Mesenchymal stem cell (in vitro differentiated cells and primary cell): ENCODE measurements around the gene KCNC1.

Experiments used
- DNase-seq: peaks from one replicate; pipeline ENCODE4 v3.0.0-alpha.2; 2013
- H2AFZ ChIP-seq: one replicate; pipeline ENCODE4 v1.6.1; 2013; ENCODE audit warnings: low read depth, mild to moderate bottlenecking, control low read depth, inconsistent platforms, low read length, moderate library complexity
- H2AK5ac ChIP-seq: 2 replicates; pipeline ENCODE4 v1.6.1; 2013; ENCODE audit warnings: low read length, moderate library complexity, mild to moderate bottlenecking, inconsistent platforms; ENCODE audit not compliant: severe bottlenecking
- H2BK120ac ChIP-seq: one replicate; pipeline ENCODE4 v1.6.1; 2013; ENCODE audit warnings: low read depth, mild to moderate bottlenecking, inconsistent platforms, low read length, moderate library complexity
- H2BK12ac ChIP-seq, 2 experiments: one replicate each; pipeline ENCODE4 v1.6.1; 2013; ENCODE audit warnings: inconsistent platforms in 2 of 2, low read length in 2 of 2, mild to moderate bottlenecking in 2 of 2, moderate library complexity in 2 of 2, control low read depth in 1 of 2
- H2BK15ac ChIP-seq: one replicate; pipeline ENCODE4 v1.6.1; 2013; ENCODE audit warnings: mild to moderate bottlenecking, low read depth, inconsistent platforms; ENCODE audit not compliant: poor library complexity, severe bottlenecking
- H2BK5ac ChIP-seq: 2 replicates; pipeline ENCODE4 v1.6.1; 2013; ENCODE audit warnings: low read depth, mild to moderate bottlenecking, low read length, control low read depth, inconsistent platforms; ENCODE audit not compliant: poor library complexity, severe bottlenecking
- H3K14ac ChIP-seq, 2 experiments: one replicate each; pipeline ENCODE4 v1.6.1; 2013; ENCODE audit warnings: inconsistent platforms in 2 of 2, low read length in 2 of 2, control low read depth in 1 of 2, mild to moderate bottlenecking in 1 of 2, moderate library complexity in 1 of 2
- H3K18ac ChIP-seq, 2 experiments: one replicate each; pipeline ENCODE4 v1.6.1; 2013; ENCODE audit warnings: inconsistent platforms in 2 of 2, low read length in 2 of 2, control low read depth in 1 of 2, low read depth in 1 of 2, mild to moderate bottlenecking in 1 of 2
- H3K23ac ChIP-seq, 2 experiments: one replicate each; pipeline ENCODE4 v1.6.1; 2013; ENCODE audit warnings: inconsistent platforms in 2 of 2, low read length in 2 of 2, mild to moderate bottlenecking in 2 of 2, moderate library complexity in 2 of 2, control low read depth in 1 of 2
- H3K27ac ChIP-seq: 2 replicates; pipeline ENCODE4 v1.5.1; 2013; ENCODE audit warnings: mild to moderate bottlenecking, moderate library complexity, low read length, control low read depth, inconsistent platforms; ENCODE audit not compliant: poor library complexity, severe bottlenecking
- H3K27me3 ChIP-seq, 2 experiments: 2 replicates each; pipeline versions ENCODE4 v1.6.1 to v1.7.0; 2013; ENCODE audit warnings: low read length in 2 of 2, mild to moderate bottlenecking in 2 of 2, moderate library complexity in 2 of 2, control low read depth in 1 of 2, inconsistent platforms in 1 of 2; ENCODE audit not compliant: control insufficient read depth in 1 of 2, insufficient read depth in 1 of 2
- H3K36me3 ChIP-seq, 2 experiments: 2 replicates each; pipeline versions ENCODE4 v1.6.1 to v1.7.0; 2013; ENCODE audit warnings: low read length in 2 of 2, control low read depth in 1 of 2, inconsistent platforms in 1 of 2, low read depth in 1 of 2, mild to moderate bottlenecking in 1 of 2; ENCODE audit not compliant: insufficient read depth in 2 of 2, control insufficient read depth in 1 of 2
- H3K4ac ChIP-seq, 2 experiments: one replicate each; pipeline ENCODE4 v1.6.1; 2013; ENCODE audit warnings: inconsistent platforms in 2 of 2, low read length in 2 of 2, mild to moderate bottlenecking in 2 of 2, moderate library complexity in 2 of 2, control low read depth in 1 of 2, low read depth in 1 of 2
- H3K4me1 ChIP-seq: 2 replicates; pipeline ENCODE4 v1.6.1; 2013; ENCODE audit warnings: low read depth, low read length, control low read depth; ENCODE audit not compliant: control insufficient read depth, insufficient read depth
- H3K4me2 ChIP-seq: 2 replicates; pipeline ENCODE4 v1.6.1; 2013; ENCODE audit warnings: low read length, mild to moderate bottlenecking, inconsistent platforms; ENCODE audit not compliant: poor library complexity, severe bottlenecking
- H3K4me3 ChIP-seq, 2 experiments: 2 replicates each; pipeline versions ENCODE4 v1.5.1 to v1.7.0; 2013; ENCODE audit warnings: low read length in 2 of 2, mild to moderate bottlenecking in 2 of 2, control low read depth in 1 of 2, low read depth in 1 of 2; ENCODE audit not compliant: insufficient read depth in 1 of 2
- H3K79me1 ChIP-seq: replicated peaks from 2 replicates; pipeline ENCODE4 v1.6.1; 2013; ENCODE audit warnings: mild to moderate bottlenecking, control low read depth, low read length, inconsistent platforms; ENCODE audit not compliant: poor library complexity, severe bottlenecking
- H3K9ac ChIP-seq: 2 replicates; pipeline ENCODE4 v1.7.0; 2013; ENCODE audit warnings: mild to moderate bottlenecking, low read length, moderate library complexity
- H3K9me3 ChIP-seq: 2 replicates; pipeline ENCODE4 v1.7.0; 2013; ENCODE audit warnings: mild to moderate bottlenecking, low read length; ENCODE audit not compliant: control insufficient read depth
- H4K8ac ChIP-seq: one replicate; pipeline ENCODE4 v1.6.1; 2013; ENCODE audit warnings: inconsistent platforms, mild to moderate bottlenecking, low read length, moderate library complexity
- H4K91ac ChIP-seq: one replicate; pipeline ENCODE4 v1.6.1; 2013; ENCODE audit warnings: mild to moderate bottlenecking, low read length, inconsistent platforms
- WGBS: methylation state at CpG from one replicate; pipeline ENCODE4 v1.1.7; 2013; ENCODE audit warnings: mixed read lengths; 5-methylcytosine and 5-hydroxymethylcytosine counted together

Gene KCNC1

DNA sequence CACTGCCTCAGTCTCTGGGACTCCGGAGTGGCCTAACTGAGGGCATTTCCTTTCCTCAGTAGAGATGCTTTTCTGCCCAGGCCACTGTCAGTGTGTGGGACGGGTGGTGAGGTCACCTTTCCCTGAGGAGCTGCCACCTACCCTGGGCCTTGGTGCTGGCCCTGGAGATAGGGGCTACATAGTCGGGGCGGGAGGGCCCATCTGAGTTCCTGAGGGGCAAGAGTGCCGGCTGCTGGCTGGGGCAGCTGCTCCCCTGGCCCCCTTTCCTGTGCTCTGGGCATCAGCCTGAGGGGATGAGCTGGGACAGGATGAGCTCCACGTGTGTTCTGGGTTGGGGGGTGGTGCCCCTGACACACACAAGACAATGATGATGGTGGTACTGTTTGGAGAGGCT lies 5.4 kb downstream of the KCNC1 start:
- Histone ChIP-seq H3K79me1 (no peaks in the 10 kb centered on the region), H2BK5ac (no peak overlapping the region), H3K18ac (no peak overlapping the region), H3K36me3 (no peaks in the 10 kb centered on the region), H3K9me3 (no peaks in the 10 kb centered on the region), H3K4me2 (no peak overlapping the region), H3K23ac (no peak overlapping the region), H2BK15ac (no peak overlapping the region), H2BK12ac (no peak overlapping the region), H2BK120ac (no peak overlapping the region), H3K14ac (no peak overlapping the region), H3K4me1 (peaks cover 11% of the 10 kb centered on the region), H3K4ac (no peak overlapping the region), H2AFZ (no peak overlapping the region), H3K4me3 (no peak overlapping the region), H3K27ac (no peak overlapping the region), H3K27me3 (peaks cover 65 to 67% of the 10 kb centered on the region in 2 experiments), H4K8ac (no peak overlapping the region), H2AK5ac (no peak overlapping the region), H4K91ac (no peak overlapping the region), H3K9ac (no peak overlapping the region)
- WGBS, result 65% methylated on average over 6 of the region's 6 CpGs
- no peak for DNase-seq

DNA sequence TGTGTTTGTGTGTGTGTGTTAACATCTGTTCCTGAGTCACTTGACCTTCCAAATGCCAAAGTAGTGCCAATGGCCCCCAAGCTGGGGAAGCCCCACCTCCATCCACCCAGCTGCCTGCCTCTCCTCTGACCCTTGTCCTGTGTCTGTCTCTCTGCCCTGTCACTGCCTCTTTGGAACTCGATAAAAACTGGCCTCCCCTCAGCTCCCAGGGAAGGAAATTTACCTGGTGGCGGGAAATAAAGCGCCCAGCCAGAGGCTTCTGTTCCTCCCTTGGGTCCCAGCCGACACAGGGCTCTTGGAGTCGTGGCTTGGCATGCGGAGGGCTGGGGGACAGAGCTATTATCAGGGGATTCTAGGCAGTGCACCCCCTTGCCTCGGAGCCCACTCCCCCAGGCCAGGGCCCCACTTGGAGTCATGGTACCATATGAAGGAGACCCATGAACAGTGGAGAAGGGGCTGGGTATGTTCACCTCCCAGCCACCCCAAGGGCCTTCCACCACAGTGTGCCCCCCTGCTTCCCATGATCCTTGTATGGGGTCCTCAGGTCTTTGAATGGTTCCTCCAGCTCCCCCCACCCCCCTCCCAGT lies 6.2 kb downstream of the KCNC1 start:
- no peak overlapping the region for H3K14ac ChIP-seq

DNA sequence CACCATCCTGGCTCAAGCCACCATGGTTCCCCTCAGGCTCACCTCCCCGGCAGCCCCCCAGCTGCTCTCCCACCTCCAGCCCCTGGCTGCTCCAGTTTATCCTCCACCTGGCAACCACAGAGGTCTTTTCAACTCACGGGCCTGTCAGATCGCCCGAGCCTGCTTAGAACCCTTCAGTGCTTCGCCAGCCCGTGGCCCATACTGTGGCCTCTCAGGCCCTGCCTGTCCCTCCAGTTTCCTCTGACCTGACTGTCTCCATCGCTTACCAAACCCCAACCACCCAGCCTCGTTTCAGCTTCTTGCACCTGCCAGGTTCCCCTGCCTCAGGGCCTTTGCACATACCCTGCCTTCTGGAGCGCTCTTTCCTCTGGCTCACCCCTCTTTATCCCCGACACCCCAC lies 6.9 kb downstream of the KCNC1 start:
- H3K9ac ChIP-seq, result no peak overlapping the region
- no peak overlapping the region for H2BK120ac ChIP-seq
- H3K4me2 ChIP-seq, result no peak overlapping the region
- no peak overlapping the region for H3K23ac ChIP-seq
- no peak overlapping the region for H2BK5ac ChIP-seq
- no peak overlapping the region for H3K14ac ChIP-seq
- H2AK5ac ChIP-seq, result no peak overlapping the region
- no peaks in the 10 kb centered on the region for H3K9me3 ChIP-seq
- H3K36me3 ChIP-seq, result no peaks in the 10 kb centered on the region
- no peak for DNase-seq
- WGBS, result 86% methylated on average over 10 of the region's 10 CpGs
- H3K27ac ChIP-seq, result no peak overlapping the region
- H3K4me1 ChIP-seq, result peaks cover 2% of the 10 kb centered on the region
- no peak overlapping the region for H2AFZ ChIP-seq
- H3K18ac ChIP-seq, result no peak overlapping the region
- no peaks in the 10 kb centered on the region for H3K79me1 ChIP-seq
- no peak overlapping the region for H4K91ac ChIP-seq
- no peak overlapping the region for H3K4ac ChIP-seq
- no peak overlapping the region for H2BK15ac ChIP-seq
- H3K27me3 ChIP-seq, result peaks cover 66 to 68% of the 10 kb centered on the region in 2 experiments
- H2BK12ac ChIP-seq, result no peak overlapping the region
- H4K8ac ChIP-seq, result no peak overlapping the region
- no peak overlapping the region for H3K4me3 ChIP-seq

More for the DNA sequence above, 6.2 kb downstream of the KCNC1 start:
- Histone ChIP-seq H3K4me1 (peaks cover 4% of the 10 kb centered on the region), H3K27me3 (peaks cover 66% of the 10 kb centered on the region in 2 experiments), H3K9me3 (no peaks in the 10 kb centered on the region), H2BK12ac (no peak overlapping the region), H3K9ac (no peak overlapping the region), H3K23ac (no peak overlapping the region), H2AK5ac (no peak overlapping the region), H3K79me1 (no peaks in the 10 kb centered on the region), H3K27ac (no peak overlapping the region), H2BK15ac (no peak overlapping the region), H2AFZ (no peak overlapping the region), H2BK5ac (no peak overlapping the region), H3K4me3 (no peak overlapping the region), H3K18ac (no peak overlapping the region), H3K4me2 (no peak overlapping the region), H4K8ac (no peak overlapping the region), H3K36me3 (no peaks in the 10 kb centered on the region), H2BK120ac (no peak overlapping the region), H4K91ac (no peak overlapping the region), H3K4ac (no peak overlapping the region)
- 79% methylated on average over 7 of the region's 7 CpGs for WGBS
- no peak for DNase-seq

DNA sequence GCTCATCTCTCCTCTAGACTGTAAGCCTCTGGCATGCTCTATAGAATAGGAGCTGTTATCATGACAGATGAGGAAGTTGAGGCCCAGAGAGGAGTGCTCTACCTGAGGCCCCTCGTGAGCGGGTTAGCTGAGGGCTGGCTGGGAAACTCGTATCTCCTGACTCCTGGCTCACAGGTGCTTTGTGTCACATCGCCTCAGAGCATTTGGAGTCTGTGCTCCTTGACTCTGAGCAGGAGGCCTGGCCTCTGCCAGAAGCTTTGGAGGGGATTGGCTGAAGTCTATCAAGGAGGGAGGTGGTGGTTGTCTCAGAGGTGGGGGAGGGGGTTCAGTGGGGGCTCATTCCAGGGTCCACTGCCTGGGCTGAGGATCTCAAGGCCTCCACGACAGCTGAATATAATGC lies 7.4 kb downstream of the KCNC1 start:
- H3K4me1 ChIP-seq, result peaks cover 2% of the 10 kb centered on the region
- no peak overlapping the region for H4K91ac ChIP-seq
- no peak overlapping the region for H3K9ac ChIP-seq
- H2AFZ ChIP-seq, result no peak overlapping the region
- no peak overlapping the region for H3K27ac ChIP-seq
- no peak overlapping the region for H3K4ac ChIP-seq
- H3K9me3 ChIP-seq, result no peaks in the 10 kb centered on the region
- DNase-seq, result no peak
- no peak overlapping the region for H2BK5ac ChIP-seq
- H4K8ac ChIP-seq, result no peak overlapping the region
- WGBS, result 84% methylated on average over 5 of the region's 5 CpGs
- no peak overlapping the region for H2BK15ac ChIP-seq
- H2BK12ac ChIP-seq, result no peak overlapping the region
- no peak overlapping the region for H3K14ac ChIP-seq
- peaks cover 63 to 66% of the 10 kb centered on the region in 2 experiments for H3K27me3 ChIP-seq
- no peaks in the 10 kb centered on the region for H3K79me1 ChIP-seq
- no peak overlapping the region for H3K23ac ChIP-seq
- H3K18ac ChIP-seq, result no peak overlapping the region
- H3K36me3 ChIP-seq, result no peaks in the 10 kb centered on the region
- H3K4me2 ChIP-seq, result no peak overlapping the region
- H2AK5ac ChIP-seq, result no peak overlapping the region
- H3K4me3 ChIP-seq, result no peak overlapping the region
- H2BK120ac ChIP-seq, result no peak overlapping the region
